ENCODE measurements around the gene KCNK16.

DNA sequence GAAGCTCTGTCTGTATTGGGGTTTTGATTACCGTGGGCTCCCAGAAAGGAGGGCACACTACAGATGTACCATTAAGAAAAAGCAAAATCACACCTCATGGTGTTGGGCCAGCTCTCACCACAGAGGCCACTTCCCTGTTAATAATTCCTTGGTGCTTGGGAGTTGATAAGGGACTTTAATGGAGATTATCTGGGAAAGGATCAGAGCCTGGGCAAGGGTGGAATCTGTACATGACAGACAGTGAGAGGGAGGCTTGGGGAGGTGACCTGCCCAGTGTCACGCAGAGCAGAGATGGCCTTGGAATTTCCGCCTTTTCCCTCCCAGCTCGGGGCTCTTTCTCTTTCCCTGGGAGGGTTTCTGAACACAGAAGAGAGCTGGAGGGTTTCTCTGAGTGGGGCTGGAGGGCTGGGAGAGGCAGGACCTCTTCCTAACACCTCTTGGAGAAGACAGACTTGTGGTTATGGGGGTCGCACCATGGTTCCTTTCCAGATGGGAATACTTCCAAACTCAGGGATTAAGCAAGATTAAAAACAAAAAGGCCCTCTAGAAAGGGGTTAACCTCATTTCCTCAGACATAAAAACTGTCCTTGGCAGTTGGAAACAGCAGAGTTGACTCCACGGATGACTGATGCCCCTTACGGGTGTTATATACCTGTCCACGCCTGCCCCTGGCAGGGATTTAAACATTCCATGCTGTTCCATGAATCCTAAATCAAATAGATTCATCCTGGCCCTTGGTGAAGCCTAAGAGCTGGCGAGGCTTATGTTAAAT, 16.8 kb upstream of the KCNK16 start:
- TF ChIP-seq, protein P1, sequence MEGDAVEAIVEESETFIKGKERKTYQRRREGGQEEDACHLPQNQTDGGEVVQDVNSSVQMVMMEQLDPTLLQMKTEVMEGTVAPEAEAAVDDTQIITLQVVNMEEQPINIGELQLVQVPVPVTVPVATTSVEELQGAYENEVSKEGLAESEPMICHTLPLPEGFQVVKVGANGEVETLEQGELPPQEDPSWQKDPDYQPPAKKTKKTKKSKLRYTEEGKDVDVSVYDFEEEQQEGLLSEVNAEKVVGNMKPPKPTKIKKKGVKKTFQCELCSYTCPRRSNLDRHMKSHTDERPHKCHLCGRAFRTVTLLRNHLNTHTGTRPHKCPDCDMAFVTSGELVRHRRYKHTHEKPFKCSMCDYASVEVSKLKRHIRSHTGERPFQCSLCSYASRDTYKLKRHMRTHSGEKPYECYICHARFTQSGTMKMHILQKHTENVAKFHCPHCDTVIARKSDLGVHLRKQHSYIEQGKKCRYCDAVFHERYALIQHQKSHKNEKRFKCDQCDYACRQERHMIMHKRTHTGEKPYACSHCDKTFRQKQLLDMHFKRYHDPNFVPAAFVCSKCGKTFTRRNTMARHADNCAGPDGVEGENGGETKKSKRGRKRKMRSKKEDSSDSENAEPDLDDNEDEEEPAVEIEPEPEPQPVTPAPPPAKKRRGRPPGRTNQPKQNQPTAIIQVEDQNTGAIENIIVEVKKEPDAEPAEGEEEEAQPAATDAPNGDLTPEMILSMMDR (IDR thresholded peaks at IDR 0.05) = no peak
- TF ChIP-seq POLR2A (IDR thresholded peaks at IDR 0.05) = no peak

Data from lower leg skin (tissue), 3 donors.